ENCODE measurements around the gene LRRC30. TPM values are rescaled to one million over a fixed set of nuclear protein-coding genes. Genes with fewer than 3 reads are reported as not detected.

The LRRC30 gene
- total RNA-seq, result not detected in 2 replicates

GRCh38 chr18:7230626-7231349 lies at the start of gene LRRC30:
Gene LRRC30 (plus strand): TSS chr18:7231089. CDS start chr18:7231139, 50 bp downstream.

Other genes with a start within 250 kb of the LRRC30 start
- 5.4 and 92.5 TPM in 2 replicates for gene LAMA1, start 113.3 kb upstream of the LRRC30 start, total RNA-seq

All from smooth muscle cell of the pulmonary artery (primary cell).